GM12873 (cell line): ENCODE results near the gene CAMP.

Experiments
- TF ChIP-seq, protein P1 (sequence below): IDR thresholded peaks from 2 replicates; pipeline ENCODE4 v1.5.1; 2012; ENCODE audit warnings: low read depth, mild to moderate bottlenecking, moderate library complexity, low read length, control low read depth; ENCODE audit not compliant: insufficient read depth; ENCODE audit errors: missing control alignments

The CAMP gene

GRCh38 chr3:48244461-48244860 lies 21.2 kb downstream of the CAMP start:
- TF ChIP-seq, protein P1, sequence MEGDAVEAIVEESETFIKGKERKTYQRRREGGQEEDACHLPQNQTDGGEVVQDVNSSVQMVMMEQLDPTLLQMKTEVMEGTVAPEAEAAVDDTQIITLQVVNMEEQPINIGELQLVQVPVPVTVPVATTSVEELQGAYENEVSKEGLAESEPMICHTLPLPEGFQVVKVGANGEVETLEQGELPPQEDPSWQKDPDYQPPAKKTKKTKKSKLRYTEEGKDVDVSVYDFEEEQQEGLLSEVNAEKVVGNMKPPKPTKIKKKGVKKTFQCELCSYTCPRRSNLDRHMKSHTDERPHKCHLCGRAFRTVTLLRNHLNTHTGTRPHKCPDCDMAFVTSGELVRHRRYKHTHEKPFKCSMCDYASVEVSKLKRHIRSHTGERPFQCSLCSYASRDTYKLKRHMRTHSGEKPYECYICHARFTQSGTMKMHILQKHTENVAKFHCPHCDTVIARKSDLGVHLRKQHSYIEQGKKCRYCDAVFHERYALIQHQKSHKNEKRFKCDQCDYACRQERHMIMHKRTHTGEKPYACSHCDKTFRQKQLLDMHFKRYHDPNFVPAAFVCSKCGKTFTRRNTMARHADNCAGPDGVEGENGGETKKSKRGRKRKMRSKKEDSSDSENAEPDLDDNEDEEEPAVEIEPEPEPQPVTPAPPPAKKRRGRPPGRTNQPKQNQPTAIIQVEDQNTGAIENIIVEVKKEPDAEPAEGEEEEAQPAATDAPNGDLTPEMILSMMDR: no peak

DNA sequence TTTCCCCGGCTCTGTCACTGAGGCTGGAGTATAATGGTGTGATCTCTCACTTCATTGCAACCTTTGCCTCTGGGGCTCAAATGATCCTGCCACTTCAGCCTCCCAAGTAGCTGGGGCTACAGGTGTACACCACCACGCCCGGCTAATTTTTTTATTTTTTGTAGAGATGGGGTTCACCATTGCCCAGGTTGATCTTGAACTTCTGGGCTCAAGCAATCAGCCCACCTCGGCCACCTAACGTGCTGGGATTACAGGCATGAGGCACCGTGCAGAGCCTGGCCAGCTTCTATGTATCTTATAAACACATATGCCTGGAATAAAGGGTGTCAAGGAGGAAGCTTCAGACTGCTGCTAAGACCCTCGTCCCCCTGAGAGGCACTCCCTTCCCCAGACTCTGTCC lies 21.8 kb downstream of the CAMP start:
- TF ChIP-seq, protein P1: no peak

DNA sequence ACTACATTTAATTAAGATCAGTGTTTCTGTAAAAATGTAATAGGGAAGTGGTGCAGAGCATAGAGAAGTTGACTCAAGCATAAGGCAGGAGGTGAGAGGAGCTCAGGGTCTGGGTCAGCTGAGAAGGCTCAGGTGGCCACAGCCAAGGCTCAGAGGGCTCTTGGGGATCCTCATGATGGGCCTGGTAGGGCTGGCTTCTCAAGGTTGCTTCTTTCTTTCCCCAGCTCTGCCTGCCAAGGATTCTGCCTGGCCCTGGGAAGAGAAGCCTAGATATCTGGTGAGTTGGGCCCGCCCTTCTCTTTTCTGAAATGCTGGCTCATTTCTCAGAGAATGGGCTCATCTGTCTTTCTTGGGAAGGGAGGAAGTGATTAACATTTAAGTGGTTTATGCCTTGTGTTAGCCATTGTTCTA lies 24.1 kb downstream of the CAMP start:
- TF ChIP-seq, protein P1: no peak

DNA sequence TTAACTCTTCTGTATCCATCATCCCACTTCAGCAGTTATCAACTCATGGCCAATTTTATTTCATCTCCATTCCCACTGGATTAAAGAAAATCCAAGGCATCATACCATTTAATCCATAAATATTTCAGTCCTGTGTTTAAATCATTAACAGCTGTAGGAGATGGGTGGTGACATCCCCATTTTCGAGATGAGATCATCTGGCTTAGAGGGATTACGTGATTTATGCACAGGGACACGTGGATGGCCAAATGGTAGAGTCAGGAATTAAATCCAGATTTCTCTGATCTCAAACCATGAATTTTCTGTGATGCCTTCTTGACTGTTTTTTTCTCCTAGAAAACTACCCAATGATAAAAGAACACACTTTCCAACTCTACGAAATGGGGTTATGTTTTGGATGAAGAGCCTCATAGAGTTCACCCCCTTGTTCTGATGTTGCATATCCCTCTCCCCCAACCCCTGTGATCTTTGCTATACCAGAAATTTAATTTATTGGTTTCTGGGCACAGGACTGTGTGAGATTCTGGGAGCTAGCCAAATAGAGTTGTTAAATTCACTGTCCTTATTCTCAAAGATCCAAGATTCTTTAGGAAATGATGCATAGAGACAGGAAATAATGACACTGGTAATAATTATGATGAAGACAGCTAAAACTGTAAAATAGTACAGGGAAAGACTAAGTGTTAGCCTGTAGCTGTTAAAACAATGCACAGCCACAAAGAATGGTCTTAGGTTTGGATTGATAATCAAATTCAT lies 25.0 kb downstream of the CAMP start:
- TF ChIP-seq, protein P1: no peak

DNA sequence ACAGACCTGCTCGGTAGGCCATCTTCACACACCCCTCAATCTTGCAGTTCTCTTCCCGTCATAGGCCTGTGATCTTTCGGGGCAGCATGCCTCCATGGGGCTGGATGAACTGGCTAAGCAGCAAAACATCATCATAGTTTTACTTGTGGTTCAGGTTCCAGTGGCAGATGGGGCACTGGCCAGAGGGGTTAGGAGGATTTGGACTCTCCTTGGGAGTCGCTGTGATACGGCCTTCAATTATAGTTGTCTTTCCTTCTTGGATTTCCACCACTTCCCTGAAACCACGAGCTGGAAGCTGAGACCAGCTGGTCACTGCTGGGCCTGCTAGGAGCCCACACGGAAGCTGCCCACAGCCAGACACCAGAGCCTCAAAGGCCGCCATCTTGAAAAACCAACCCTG lies 33.3 kb downstream of the CAMP start:
- TF ChIP-seq, protein P1: no peak

GRCh38 chr3:48258530-48258929 lies 35.2 kb downstream of the CAMP start:
- TF ChIP-seq, protein P1: no peak

GRCh38 chr3:48267782-48268181 lies 44.5 kb downstream of the CAMP start:
- TF ChIP-seq, protein P1: no peak
